Measurements from ENCODE around the gene PIF1.
"Not testable (repeated sequence)": the region's sequence is repeated elsewhere in the genome, so short reads cannot be mapped to it uniquely, and the experiment has no call there.

PIF1 gene

DNA sequence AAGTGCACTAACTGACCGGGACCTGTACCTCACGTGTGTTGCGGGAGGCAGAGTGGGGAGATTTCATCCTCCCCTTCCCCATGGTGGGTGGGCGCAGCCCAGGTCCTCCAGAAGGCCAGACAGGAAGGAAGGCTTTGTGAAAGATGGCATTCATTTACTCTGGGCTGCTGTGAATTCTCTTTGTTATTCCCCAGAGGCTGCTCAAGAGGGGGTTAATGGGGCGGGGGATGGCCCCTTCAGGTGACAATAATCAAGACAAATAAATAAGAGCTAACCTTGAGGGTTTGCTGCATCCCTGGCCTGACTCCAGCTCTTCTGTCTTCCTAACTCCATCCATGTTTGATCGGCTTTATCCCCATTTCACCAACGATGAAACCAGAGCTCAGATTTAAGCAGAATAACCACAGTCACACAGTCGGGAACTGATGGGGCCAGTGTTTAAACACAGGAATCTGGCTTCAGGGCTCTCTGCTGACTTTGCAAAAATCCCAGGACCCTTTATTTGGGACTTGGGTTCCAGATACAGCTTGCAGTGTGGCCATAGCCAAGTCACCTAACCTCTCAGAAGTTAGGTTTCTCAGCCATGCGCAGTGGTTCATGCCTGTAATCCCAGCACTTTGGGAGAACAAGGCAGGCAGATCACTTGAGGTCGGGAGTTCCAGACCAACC lies 16.5 kb downstream of the PIF1 start:
- no peak for DNase-seq

DNA sequence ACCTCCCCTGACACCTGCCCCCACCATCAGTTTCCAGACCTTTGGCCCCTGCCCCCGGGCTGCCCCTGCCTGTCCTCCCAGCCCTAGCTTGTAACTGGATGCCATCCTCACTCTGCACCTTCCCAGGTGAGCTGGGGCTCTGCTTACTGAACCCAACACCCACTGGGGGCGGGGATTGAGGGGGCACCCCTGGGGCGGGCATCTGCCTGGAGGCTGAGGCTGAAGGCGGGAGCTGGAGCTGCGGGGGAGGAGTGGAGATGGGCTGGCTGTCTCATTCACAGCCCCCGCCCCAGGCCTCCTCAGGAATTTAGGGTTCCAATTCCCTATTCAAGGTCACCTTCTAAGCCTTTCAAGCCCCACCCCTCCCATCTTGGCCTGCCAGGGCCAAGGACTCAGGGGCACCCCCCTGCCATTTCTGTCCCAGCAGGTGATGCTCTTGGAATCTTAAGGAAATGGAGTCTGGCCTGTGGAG lies 17.7 kb downstream of the PIF1 start:
- DNase-seq, result no peak

DNA sequence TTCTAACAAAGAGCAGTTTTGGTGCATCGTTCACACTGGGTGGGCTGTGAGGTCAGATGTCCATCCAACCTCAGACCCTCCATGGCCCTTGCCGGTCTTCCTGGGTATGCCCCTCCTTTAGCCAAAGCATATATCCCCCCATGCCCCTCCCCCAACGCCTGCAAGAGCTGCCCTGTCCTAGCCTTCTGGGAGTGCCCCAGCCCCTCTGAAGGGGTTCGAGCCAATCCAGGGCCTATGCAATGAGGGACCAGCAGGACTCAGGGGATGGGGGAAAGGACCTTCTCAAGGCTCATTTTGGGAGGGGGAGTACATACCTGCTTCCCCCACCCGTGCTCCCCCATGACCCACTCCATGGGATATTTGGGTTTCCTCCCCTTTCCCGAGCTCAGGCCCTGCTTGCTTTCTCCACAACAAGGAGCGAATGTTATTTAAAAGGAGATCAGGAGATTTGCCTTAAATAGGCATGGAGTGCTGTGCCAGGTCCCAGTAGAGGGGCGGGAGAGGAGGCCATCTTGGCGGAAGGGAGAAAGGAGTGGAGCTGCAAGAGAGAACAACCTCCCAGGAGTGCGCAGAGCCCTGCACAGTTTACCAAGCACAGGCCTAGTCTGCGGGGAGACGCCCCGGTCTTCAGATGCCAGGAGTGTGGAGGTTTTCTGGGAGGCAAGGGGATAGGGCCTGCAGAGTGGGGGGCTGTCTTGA lies 18.2 kb downstream of the PIF1 start:
- no peak for DNase-seq

DNA sequence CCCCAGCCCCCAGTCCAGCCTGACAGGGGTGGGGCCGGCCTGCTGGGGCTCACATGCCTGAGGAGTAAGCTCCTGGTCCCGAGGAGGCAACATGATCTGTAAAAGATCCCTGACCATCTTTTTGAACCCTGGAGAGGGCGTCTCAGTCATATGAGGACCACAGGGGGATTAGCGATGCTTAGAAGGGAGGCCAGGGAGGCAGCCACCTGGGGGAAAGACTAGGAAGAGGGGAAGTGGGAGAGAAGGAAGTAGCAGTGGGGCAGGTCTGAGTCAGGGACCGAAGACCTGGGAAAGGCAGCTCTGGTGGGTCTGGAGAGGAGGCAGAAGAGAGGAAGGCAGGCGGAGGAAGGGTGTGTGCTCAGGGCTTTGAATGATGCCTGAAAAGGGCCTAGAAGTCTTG lies 18.9 kb downstream of the PIF1 start:
- no peak for DNase-seq

DNA sequence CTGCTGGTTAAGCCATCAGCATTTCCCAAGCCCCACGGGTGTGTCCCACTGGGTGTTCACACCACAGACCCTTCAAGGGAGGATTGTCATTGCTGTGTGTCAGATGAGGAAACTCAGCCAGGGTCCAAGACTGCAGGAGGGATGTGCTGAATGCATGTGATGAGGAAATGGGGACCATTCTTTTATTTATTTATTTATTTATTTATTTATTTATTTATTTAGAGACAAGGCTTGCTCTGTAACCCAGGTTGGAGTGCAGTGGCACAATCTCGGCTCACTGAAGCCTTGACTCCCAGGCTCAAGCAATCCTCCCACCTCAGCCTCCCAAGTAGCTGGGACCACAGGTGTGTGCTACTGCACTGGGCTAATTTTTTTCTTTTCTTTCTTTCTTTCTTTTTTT lies 20.8 kb downstream of the PIF1 start:
- no peak for DNase-seq

DNA sequence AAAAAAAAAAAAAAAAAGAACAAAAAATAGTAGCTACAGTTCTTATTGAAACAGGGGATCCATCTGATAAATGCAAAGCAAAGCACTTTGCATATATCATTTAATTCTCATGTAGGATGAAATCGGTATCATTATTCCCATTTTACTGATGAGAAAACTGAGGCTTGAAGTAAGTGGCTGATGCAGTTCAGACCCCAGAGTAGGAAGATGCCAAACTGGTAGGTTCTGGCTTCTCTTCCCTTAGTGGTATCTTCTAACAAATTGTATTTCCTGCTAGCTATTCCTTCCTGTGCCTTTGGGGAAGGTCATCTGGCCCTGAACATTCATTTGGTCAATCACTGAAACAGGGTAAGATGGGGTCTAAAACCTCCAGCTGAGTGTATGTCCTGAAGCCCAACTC lies 21.9 kb downstream of the PIF1 start:
- DNase-seq, result no peak

DNA sequence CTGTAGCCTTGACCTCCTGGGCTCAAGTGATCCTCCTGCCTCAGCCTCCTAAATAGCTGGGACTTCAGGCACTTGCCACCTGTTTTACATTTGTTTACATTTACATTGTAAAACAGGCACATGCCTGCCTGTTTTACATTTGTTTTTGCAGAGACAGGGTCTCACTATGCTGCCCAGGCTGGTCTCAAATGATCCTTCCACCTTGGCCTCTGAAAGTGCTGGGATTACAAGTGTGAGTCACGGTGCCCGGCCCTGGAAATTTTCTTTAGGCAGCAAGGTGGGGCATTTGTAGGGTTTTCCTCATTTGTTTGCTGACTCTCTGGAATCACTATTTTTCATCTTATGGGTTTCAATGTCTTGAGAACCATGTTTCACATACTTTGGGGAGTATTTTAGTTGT lies 25.0 kb downstream of the PIF1 start:
- no peak for DNase-seq

DNA sequence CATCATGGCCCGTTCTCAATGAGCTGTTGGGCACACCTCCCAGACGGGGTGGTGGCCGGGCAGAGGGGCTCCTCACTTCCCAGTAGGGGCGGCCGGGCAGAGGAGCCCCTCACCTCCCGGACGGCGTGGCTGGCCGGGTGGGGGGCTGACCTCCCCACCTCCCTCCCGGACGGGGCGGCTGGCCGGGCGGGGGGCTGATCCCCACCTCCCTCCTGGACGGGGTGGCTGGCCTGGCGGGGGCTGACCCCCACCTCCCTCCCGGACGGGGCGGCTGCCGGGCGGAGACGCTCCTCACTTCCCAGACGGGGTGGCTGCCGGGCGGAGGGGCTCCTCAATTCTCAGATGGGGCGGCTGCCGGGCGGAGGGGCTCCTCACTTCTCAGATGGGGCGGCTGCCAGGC lies 26.5 kb downstream of the PIF1 start:
- not testable (repeated sequence) for DNase-seq

DNA sequence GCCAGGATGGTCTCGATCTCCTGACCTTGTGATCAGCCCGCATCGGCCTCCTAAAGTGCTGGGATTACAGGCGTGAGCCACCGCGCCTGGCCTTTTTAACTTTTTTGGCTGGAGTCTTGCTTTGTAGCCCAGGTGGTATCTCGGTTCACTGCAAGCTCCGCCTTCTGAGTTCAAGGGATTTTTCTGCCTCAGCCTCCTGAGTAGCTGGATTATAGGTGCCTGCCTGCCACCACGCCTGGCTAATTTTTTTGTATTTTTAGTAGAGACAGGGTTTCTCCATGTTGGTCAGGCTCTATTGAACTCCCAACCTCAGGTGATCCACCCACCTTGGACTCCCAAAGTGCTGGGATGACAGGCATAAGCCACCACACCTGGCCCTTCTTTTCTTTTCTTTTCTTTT lies 29.5 kb downstream of the PIF1 start:
- not testable (repeated sequence) for DNase-seq

DNA sequence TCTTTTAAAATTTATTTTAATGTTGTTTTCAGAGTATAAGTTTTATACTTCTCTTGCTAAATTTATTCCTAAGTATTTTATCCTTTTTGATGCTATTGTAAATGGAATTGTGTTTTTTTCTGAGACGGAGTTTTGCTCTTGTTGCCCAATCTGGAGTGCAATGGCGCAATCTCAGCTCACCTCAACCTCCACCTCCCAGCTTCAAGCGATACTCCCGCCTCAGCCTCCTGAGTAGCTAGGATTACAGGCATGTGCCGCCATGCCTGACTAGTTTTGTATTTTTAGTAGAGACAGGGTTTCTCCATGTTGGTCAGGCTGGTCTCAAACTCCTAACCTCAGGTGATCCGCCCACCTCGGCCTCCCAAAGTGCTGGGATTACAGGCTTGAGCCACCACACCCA lies 30.1 kb downstream of the PIF1 start:
- DNase-seq, result not testable (repeated sequence)

DNA sequence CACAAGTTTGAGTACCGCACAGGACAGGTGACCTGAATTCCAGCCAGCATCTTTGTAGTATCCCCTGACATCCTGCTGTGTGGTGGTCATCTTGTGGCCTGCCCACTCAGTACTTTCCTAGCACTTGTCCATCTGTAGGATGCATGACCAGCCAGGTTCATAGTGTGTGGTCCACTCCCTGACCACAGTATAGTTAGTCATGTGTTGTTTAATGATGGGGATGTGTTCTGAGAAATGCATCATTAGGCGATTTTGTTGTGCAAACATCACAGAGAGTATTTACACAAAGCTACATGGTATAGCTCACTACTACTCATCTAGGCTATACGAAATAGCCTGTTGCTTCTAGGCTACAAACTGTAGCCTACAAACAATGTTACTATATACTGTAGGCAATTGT lies 33.2 kb downstream of the PIF1 start:
- DNase-seq, result no peak

DNA sequence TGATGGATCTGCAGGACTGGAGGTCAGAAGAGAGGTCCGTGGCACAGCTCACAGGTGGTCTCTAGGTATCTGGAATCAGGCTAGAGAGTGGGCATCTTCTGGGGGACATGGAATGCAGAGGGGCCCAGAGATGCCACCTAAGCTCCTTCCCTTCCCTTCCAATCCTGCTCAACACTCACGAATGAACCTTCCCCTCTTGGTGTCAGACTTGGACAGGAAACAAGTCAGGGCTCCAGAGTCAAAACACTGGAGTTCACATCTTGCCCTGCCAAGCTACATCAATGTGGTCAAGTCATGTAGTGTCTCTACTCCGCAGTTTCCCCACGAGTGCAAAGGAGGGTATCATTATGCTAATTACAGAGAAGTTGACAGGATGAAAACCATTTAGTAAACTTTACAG lies 34.0 kb downstream of the PIF1 start:
- DNase-seq, result no peak

DNA sequence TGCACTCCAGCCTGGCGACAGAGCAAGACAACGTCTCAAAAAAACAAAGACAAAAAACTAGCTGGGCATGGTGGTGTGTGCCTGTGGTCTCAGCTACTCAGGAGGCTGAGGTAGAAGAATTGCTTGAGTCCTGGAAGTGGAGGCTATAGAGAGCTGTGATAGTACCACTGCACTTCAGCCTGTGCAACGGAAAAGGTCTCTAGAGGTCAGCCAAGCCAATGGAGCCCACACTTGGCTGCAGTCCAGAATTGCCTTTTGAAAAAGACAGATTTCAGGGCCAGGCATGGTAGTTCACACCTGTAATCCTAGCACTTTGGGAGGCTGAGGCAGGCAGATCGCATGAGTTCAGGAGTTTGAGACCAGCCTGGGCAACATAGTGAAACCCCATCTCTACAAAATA lies 41.7 kb downstream of the PIF1 start:
- DNase-seq, result no peak

DNA sequence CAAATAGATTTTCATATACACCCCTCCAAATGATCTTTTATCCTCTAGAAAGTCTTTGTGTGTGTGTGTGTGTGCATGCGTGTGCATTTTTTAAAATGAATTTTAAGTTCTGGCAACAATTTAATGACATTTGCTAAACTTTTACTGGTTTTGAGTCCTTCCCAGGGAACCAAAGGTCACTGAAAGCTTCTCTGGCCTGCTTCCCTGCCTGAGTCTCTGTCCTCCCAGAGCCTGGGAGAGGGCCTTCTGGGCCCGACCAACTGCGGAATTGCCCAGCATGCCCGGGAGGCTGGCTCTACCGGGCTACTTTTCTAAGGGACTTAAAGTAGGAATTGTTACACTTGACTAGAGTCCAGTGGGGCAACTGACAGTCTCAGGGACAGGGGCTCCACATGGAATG lies 42.7 kb downstream of the PIF1 start:
- no peak for DNase-seq

DNA sequence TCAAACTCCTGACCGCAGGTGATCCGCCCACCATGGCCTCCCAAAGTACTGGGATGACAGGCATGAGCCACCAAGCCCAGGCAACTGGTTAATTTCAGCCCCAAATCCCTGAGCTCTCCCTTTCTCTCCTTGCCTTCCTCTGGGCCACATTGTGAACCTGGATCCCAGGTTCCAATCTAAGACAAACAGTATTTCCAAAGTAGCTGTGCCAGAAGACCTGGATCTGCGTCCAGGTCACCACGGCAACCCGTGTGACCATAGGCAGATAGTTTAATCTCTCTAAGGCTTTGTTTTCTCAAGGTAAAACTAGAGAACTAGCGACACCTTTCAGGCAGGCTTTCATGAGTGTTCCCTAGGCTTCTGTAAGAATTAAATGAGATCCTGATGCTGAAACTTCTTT lies 44.1 kb downstream of the PIF1 start:
- no peak for DNase-seq

DNA sequence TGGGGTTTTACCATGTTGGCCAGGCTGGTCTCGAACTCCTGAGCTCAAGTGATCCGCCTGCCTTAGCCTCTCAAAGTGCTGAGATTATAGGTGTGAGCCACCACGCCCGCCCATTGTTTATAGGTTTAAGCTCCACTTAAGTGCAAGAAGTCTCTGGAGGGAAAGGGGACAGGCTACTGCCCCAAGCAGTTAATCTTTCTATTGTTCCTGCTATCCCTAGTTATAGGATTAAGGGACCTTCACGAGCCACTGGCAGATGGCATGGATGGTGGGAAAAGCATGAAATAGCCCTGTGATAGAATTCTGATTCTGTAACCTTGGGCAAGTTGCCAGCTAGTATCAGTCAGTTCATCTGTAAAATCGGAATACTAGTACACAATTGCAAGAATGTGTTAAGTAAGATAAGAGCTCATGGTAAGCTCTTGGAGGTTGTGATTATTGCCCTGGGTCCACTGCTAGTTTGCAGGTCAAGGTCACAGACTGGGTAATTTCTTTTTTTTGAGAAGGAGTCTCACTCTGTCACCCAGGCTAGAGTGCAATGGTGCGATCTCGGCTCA lies 44.8 kb downstream of the PIF1 start:
- DNase-seq, result no peak

DNA sequence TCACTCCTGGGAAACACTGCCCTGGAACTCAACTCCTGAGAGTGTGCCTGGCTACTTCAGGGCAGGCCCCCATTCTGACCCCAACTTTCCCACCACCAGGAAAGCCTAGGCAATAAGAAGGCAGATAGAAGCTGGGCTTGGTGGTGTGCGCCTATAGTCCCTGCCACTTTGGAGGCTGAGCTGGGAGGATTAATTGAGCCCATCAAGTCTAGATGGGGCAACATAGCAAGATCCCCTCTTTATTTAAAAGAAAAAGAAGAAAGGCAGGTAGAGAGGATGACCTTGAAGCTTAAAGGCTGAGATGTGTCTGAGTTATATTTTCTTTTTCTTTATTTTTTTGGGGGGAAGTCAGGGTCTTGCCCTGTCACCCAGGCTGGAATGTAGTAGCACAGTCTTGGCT lies 45.8 kb downstream of the PIF1 start:
- DNase-seq, result no peak

DNA sequence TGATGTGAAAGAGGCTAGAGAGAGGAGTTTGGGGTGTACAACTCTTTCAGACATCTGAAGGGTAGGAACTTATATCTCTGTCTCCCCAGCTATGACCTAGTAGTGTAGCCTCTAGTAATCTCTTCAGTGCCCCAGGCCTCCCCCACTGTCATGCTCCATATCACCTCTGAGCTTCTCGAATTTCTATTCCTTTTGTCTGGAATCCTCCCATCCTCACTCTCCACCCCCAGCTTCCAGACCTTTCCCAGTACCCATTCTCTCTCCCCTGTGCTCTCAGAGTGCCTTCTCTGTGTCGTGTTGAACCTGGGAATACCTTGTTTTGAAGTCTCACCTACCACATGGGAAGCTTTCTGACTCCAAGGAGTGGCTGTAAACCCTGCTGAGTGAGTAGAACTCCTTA lies 46.4 kb downstream of the PIF1 start:
- no peak for DNase-seq

DNA sequence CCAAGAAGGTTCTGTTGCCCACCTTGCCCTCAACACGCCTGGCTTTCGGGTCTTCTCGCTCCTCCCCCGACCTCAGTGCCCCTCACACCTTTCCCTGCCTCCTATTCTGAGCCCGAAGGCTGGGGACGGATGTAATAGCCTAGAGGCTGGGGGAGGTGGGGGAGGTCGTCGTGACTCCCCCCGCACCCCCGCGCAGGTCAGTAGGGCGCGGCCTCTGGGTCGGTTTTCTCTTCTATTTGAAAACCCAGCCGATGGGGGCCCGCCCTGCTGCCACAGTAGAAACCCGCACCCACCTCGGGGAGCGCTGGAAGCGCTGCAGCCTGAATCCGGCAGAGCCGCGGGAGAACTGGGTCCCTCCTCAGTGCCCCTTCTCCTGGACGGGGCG lies 49.1 kb downstream of the PIF1 start:
- DNase-seq, result no peak

DNA sequence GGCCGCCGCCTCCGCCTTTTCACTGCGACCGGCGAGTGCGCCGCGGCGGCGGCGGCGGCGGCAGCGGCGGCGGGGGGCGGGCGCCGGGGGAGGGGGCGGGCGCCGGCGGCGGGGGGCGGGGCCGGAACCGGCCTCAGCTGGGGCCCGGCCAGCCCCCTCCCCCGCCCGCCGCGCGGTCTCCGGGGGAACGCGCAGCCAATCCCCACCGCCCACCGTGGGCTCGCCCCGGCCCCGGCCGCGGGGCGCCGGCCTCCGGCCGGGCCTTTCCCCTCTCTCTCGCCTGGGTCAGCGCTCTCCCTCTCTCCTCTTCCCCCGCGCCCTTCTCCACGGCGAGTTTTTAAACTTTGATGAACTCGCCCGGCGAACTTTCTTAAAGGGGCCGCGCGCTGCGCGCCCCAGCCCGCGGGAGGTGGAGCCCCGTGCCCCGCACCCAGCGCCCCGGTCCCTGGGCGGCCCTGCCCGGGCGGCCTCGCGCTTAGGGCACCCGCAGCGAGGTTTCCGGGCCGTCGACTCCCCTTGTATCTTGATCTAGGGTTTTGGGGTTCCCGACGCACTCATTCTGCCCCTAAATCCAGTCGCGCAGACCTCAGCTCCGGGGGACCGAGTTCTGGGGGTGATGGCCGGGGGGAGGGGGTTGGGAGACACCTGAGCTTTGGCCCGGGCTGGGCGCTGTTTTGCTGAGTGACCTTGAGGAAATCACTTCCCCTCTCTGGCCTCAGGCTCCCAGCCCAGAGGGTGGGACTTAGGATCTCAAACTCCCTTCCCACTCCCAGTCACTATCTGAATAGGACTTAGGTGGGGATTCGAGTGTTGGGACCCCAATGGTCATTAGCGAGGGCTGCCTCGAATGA lies 49.7 kb downstream of the PIF1 start, which contains the start of gene RBPMS2:
TSS of gene RBPMS2 (minus strand) at position 39 of the 851 bp plus-strand sequence. CDS start 270 bp downstream, outside the sequence.
- no peak for DNase-seq

DNA sequence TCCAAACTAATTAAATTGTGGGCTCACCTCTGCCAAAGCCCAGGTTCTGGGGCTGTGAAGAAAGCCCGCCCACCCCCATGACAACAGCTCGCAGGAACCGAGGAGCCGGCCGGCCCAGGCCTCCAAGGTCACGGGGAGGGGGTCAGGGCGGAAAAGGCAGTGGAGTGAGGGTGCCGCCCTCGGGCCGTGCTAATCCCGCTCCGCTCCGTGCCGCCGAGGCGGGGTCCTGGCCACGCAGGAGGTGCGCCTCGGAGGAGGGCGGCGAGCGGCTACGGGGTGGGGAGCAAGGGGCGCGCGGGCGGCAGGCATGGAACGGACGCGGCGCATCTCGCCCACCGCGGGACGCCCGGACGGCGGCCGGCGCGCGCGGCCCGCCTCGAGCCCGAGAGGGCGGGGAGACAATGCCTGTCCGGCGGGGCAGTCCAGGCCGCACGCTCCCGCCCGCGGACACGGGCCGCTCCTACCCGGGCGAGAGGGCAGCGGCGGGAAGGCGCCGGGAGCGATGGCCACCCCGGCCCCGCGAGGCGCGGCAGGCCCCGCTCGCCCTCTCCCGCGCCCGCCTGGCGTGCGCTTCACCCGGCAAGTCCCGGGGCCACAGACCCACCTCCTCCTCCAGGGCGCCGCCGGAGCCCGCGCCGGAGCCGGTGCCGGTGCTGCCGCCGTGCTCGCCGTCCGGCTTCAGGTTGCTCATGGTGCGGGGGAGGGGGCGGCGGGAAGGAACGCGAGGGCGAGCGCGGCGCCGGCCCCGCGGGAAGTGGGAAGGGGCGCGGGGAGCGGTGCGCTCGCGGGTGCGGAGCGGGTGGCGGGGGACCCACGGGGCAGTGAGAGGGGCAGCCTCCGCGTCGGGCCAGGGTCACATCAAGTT lies 50.6 kb downstream of the PIF1 start:
- no peak for DNase-seq

DNA sequence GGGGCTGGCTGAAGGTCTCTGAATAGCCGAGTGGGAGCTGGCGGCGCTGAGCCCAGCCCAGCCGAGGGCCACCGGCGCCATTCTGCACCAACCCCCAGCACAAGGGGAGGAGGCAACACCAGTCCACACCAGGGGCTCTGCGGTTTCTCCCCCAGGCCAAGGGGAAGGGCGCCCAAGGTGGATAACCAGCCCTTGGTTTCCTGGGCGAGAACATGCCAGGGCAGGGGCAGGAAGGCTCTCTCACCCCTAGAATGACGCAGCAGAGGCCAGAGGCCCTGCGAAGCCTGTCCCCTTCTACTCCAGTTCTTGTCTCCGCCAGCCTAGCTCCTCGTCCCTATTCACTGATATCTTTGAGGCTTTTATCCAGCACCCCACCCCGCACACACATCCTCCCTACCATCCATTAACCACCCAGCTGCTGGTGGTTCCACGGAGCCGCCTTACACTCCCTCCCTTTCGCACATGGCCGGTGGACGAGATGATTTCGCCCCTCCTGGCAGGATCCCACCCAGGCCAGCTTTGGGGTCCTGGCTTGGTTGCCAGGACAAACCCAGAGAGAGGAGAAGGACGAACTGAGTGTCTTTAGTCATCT lies 51.3 kb downstream of the PIF1 start:
- no peak for DNase-seq

All from NCI-H345 (cell line).